ENCODE data around the gene CCDC138.

Gene CCDC138

GRCh38 chr2:108825736-108826135, 39.2 kb downstream of the CCDC138 start:
- DNase-seq (ENCODE audit: low read depth), result no peak
- H3K4me3 ChIP-seq (ENCODE audit: control insufficient read depth, low read depth, low read length), result no peak overlapping the region
- TF ChIP-seq CTCF (IDR thresholded peaks at IDR 0.05; ENCODE audit: control insufficient read depth, insufficient read depth, low read depth, low read length, missing control alignments), result no peak

- DNase-seq (ENCODE audit: low read depth), result no peak
- H3K4me3 ChIP-seq (ENCODE audit: control insufficient read depth, low read depth, low read length), result no peak overlapping the region
- no peak for TF ChIP-seq CTCF (IDR thresholded peaks at IDR 0.05; ENCODE audit: control insufficient read depth, insufficient read depth, low read depth, low read length, missing control alignments)
Measured at GRCh38 chr2:108829578-108830310, 43.2 kb downstream of the CCDC138 start.

- H3K4me3 ChIP-seq (ENCODE audit: control insufficient read depth, low read depth, low read length), result no peak overlapping the region
- no peak for TF ChIP-seq CTCF (IDR thresholded peaks at IDR 0.05; ENCODE audit: control insufficient read depth, insufficient read depth, low read depth, low read length, missing control alignments)
- DNase-seq (ENCODE audit: low read depth), result no peak
Measured at GRCh38 chr2:108833219-108833618, 46.6 kb downstream of the CCDC138 start.

- DNase-seq (ENCODE audit: low read depth), result no peak
- H3K4me3 ChIP-seq (ENCODE audit: control insufficient read depth, low read depth, low read length), result no peak overlapping the region
- no peak for TF ChIP-seq CTCF (IDR thresholded peaks at IDR 0.05; ENCODE audit: control insufficient read depth, insufficient read depth, low read depth, low read length, missing control alignments)
Measured at GRCh38 chr2:108834620-108835019, 48.0 kb downstream of the CCDC138 start.

- no peak for TF ChIP-seq CTCF (IDR thresholded peaks at IDR 0.05; ENCODE audit: control insufficient read depth, insufficient read depth, low read depth, low read length, missing control alignments)
- DNase-seq (ENCODE audit: low read depth), result no peak
- no peak overlapping the region for H3K4me3 ChIP-seq (ENCODE audit: control insufficient read depth, low read depth, low read length)
Measured at GRCh38 chr2:108835040-108835439, 48.5 kb downstream of the CCDC138 start.

- no peak for TF ChIP-seq CTCF (IDR thresholded peaks at IDR 0.05; ENCODE audit: control insufficient read depth, insufficient read depth, low read depth, low read length, missing control alignments)
- DNase-seq (ENCODE audit: low read depth), result no peak
- H3K4me3 ChIP-seq (ENCODE audit: control insufficient read depth, low read depth, low read length), result no peak overlapping the region
Measured at GRCh38 chr2:108837198-108837597, 50.6 kb downstream of the CCDC138 start.
